Breast epithelium (tissue), 4 donors: ENCODE measurements around the gene CCDC157. TPM values are rescaled to one million over a fixed set of nuclear protein-coding genes. Genes with fewer than 3 reads are reported as not detected.

ENCODE experiments used
- DNase-seq, 2 donors: peaks; one replicate each; pipeline ENCODE4 v3.0.0-alpha.2; 2019; ENCODE audit warnings: low spot score in 2 of 2
- H3K27ac ChIP-seq, 2 donors: fragments of 200-600 bp; sonication (generic) in 1 of 2; one replicate each; pipeline ENCODE4 v1.5.1; 2016 to 2019; ENCODE audit warnings: mild to moderate bottlenecking in 1 of 2
- H3K27me3 ChIP-seq, 2 donors: fragments of 200-600 bp; sonication (generic) in 1 of 2; one replicate each; pipeline versions ENCODE4 v1.5.1 to v1.6.0; 2017 to 2019; ENCODE audit warnings: control low read depth in 1 of 2, mild to moderate bottlenecking in 1 of 2
- H3K36me3 ChIP-seq: fragments of 200-600 bp; one replicate; pipeline ENCODE4 v1.5.1; 2019
- H3K4me1 ChIP-seq, 2 donors: fragments of 200-600 bp; sonication (generic); one replicate each; pipeline ENCODE4 v1.5.1; 2016 to 2019; ENCODE audit warnings: control low read depth in 1 of 2
- H3K4me3 ChIP-seq, 3 donors: fragments of 200-600 bp; sonication (generic); 1 replicate in 2 of 3; 2 replicates in 1 of 3; pipeline ENCODE4 v1.5.1; 2016 to 2019; ENCODE audit warnings: mild to moderate bottlenecking in 3 of 3, moderate library complexity in 2 of 3
- H3K9me3 ChIP-seq, 2 donors: fragments of 200-600 bp; sonication (generic) in 1 of 2; one replicate each; pipeline ENCODE4 v1.5.1; 2016 to 2019; ENCODE audit warnings: control low read depth in 1 of 2
- CTCF ChIP-seq, 3 donors: fragments of 450-650 bp; IDR thresholded peaks; one replicate each; pipeline ENCODE4 v1.5.1; 2016 to 2017; ENCODE audit warnings: antibody characterized with exemption in 3 of 3, mild to moderate bottlenecking in 3 of 3, moderate library complexity in 3 of 3
- POLR2A ChIP-seq: fragments of 450-650 bp; IDR thresholded peaks from one replicate; pipeline ENCODE4 v1.6.1; 2016; ENCODE audit warnings: antibody characterized with exemption, mild to moderate bottlenecking, moderate library complexity
- POLR2AphosphoS5 ChIP-seq, 3 donors: sonication (generic); formaldehyde crosslinking; IDR thresholded peaks; one replicate each; pipeline ENCODE4 v1.6.1; 2017; ENCODE audit warnings: antibody characterized with exemption in 3 of 3
- intact Hi-C: fragments of 100-400 bp; cut with DNase I; formaldehyde crosslinking; loops from one replicate; pipeline ENCODE4 v1.15.1; 2023; ENCODE audit warnings: low total_unique reads
- total RNA-seq, 3 donors: library from RNA; depleted of rRNA; stranded (reverse); fragments of >200 nt; gene quantifications; one replicate each; pipeline ENCODE4 v1.1.0, GENCODE V29; 2016

Gene CCDC157
- total RNA-seq, 3 donors from 2014 or later: 2.6 to 7.5 (median 6.6) TPM

- peak overlapping the region; percentile 49 to 62 for H3K27ac ChIP-seq
- H3K4me1 ChIP-seq: peaks cover 0 to 12% of the 10 kb centered on the region in 2 donors
- intact Hi-C loops: no loop called here
- H3K36me3 ChIP-seq: peaks cover 23% of the 10 kb centered on the region
- no peak overlapping the region for H3K4me3 ChIP-seq
- TF ChIP-seq CTCF (IDR thresholded peaks at IDR 0.05): no peak
- no peak for TF ChIP-seq POLR2AphosphoS5 (IDR thresholded peaks at IDR 0.05)
- TF ChIP-seq POLR2A: no peak
- H3K27me3 ChIP-seq: no peaks in the 10 kb centered on the region
- no peaks in the 10 kb centered on the region for H3K9me3 ChIP-seq
- DNase-seq: no peak
Measured at GRCh38 chr22:30332994-30333706, 23.7 kb upstream of the CCDC157 start.

- H3K4me3 ChIP-seq: no peak overlapping the region
- TF ChIP-seq POLR2AphosphoS5 (IDR thresholded peaks at IDR 0.05) (no peak), POLR2A (no peak), CTCF (IDR thresholded peaks at IDR 0.05) (no peak)
- H3K4me1 ChIP-seq: peaks cover 0 to 12% of the 10 kb centered on the region in 2 donors
- no peak for DNase-seq
- no peak overlapping the region for H3K27ac ChIP-seq
- intact Hi-C loops: no loop called here
- no peaks in the 10 kb centered on the region for H3K27me3 ChIP-seq
- H3K9me3 ChIP-seq: no peaks in the 10 kb centered on the region
- H3K36me3 ChIP-seq: peaks cover 23% of the 10 kb centered on the region
Measured at GRCh38 chr22:30333707-30334087, 23.1 kb upstream of the CCDC157 start.

- H3K36me3 ChIP-seq: peaks cover 23% of the 10 kb centered on the region
- intact Hi-C loops: no loop called here
Measured at GRCh38 chr22:30334646-30335045, 22.2 kb upstream of the CCDC157 start.

GRCh38 chr22:30335236-30335635 lies 21.6 kb upstream of the CCDC157 start:
- intact Hi-C loops: no loop called here
- no peak for TF ChIP-seq POLR2AphosphoS5 (IDR thresholded peaks at IDR 0.05)
- TF ChIP-seq CTCF (IDR thresholded peaks at IDR 0.05): no peak
- TF ChIP-seq POLR2A: no peak
- Histone ChIP-seq H3K27me3 (no peaks in the 10 kb centered on the region), H3K4me1 (peaks cover 0 to 12% of the 10 kb centered on the region in 2 donors), H3K4me3 (no peak overlapping the region), H3K9me3 (no peaks in the 10 kb centered on the region), H3K36me3 (peaks cover 23% of the 10 kb centered on the region), H3K27ac (peak overlapping the region in 1 of 2 donors; percentile 3)
- DNase-seq: no peak

More at GRCh38 chr22:30334646-30335045, 22.2 kb upstream of the CCDC157 start:
- H3K27ac ChIP-seq: peak overlapping the region; percentile 12 to 20
- H3K9me3 ChIP-seq: no peaks in the 10 kb centered on the region
- DNase-seq: no peak
- no peaks in the 10 kb centered on the region for H3K27me3 ChIP-seq
- H3K4me1 ChIP-seq: peaks cover 0 to 12% of the 10 kb centered on the region in 2 donors
- H3K4me3 ChIP-seq: no peak overlapping the region
- TF ChIP-seq POLR2AphosphoS5 (IDR thresholded peaks at IDR 0.05): no peak
- no peak for TF ChIP-seq POLR2A
- TF ChIP-seq CTCF (IDR thresholded peaks at IDR 0.05): no peak

DNA sequence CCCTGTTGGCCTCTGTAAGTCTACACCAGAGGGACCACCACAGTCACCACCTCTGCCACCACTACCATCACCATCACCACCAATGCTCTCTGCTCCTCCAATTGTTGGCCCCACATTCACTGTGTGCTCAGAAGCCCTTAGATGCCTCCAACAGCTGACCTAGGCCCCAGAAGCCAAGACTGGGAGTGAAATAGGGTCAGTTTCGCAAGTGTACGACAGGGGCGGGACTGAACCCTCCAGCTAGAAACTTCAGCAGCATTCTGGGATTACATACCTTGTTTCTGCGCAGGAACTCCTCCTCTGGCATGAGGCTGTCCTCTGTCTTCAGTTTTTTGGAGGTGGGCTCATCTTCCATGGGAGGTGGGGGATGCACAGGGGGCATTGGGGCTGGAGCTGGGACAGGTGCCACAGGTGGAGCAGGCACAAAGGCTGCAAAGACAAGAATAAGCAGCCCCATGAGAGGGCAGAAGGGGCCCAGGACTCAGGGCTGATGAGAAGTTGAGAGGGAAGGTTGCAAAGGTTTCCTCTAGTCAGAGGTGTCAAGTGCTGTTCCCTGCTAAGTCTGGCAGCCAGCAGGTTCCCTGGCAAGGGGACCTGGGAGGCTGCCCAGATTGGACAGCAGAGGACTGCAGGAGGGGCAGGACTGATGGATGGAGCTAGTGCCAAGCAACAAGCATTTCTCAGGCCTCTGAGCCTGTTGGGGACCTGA lies 19.9 kb upstream of the CCDC157 start:
- Histone ChIP-seq H3K4me1 (peaks cover 4 to 12% of the 10 kb centered on the region in 2 donors), H3K4me3 (no peak overlapping the region), H3K27me3 (no peaks in the 10 kb centered on the region), H3K36me3 (peaks cover 27% of the 10 kb centered on the region), H3K9me3 (no peaks in the 10 kb centered on the region), H3K27ac (no peak overlapping the region)
- intact Hi-C loops: no loop called here
- DNase-seq: no peak
- no peak for TF ChIP-seq POLR2A
- no peak for TF ChIP-seq POLR2AphosphoS5 (IDR thresholded peaks at IDR 0.05)
- TF ChIP-seq CTCF (IDR thresholded peaks at IDR 0.05): no peak
